K562 (cell line): ENCODE results near the gene USP20. TPM values are rescaled to one million over a fixed set of nuclear protein-coding genes. Genes with fewer than 3 reads are reported as not detected.

Experiments
- CCNT2 ChIP-seq: IDR thresholded peaks from 2 replicates; pipeline ENCODE4 v1.6.1; 2011; ENCODE audit warnings: borderline replicate concordance, low read depth, mild to moderate bottlenecking, moderate library complexity, mixed read lengths, low read length; ENCODE audit not compliant: insufficient read length; ENCODE audit errors: extremely low read depth
- CREB1 ChIP-seq, 2 experiments: sonication (generic) in 1 of 2; formaldehyde crosslinking in 1 of 2; IDR thresholded peaks; 2 replicates each; pipeline versions ENCODE4 v1.6.1 to v1.8.0; 2012 to 2022; ENCODE audit warnings: inconsistent platforms in 1 of 2, mild to moderate bottlenecking in 1 of 2, missing genetic modification reagents in 1 of 2, moderate library complexity in 1 of 2
- CXXC5 ChIP-seq: fragments of 250-450 bp; sonication (Bioruptor Pico); IDR thresholded peaks from 2 replicates; pipeline ENCODE4 v1.8.0; 2022; ENCODE audit warnings: inconsistent platforms, mild to moderate bottlenecking, moderate library complexity
- ETV5 ChIP-seq: sonication (generic); formaldehyde crosslinking; IDR thresholded peaks from 2 replicates; pipeline ENCODE4 v1.4.0; 2020; ENCODE audit warnings: low read depth, mild to moderate bottlenecking, missing genetic modification reagents
- HDAC2 ChIP-seq: fragments of 450-650 bp; IDR thresholded peaks from 2 replicates; pipeline ENCODE4 v1.6.1; 2016; ENCODE audit warnings: mild to moderate bottlenecking
- KAT8 ChIP-seq: fragments of 450-650 bp; IDR thresholded peaks from 2 replicates; pipeline ENCODE4 v1.6.1; 2016; ENCODE audit warnings: low read depth, mild to moderate bottlenecking
- PHF20 ChIP-seq: fragments of 450-650 bp; IDR thresholded peaks from 2 replicates; pipeline ENCODE4 v1.6.1; 2018; ENCODE audit not compliant: partially characterized antibody
- RNF2 ChIP-seq: sonication (generic); IDR thresholded peaks from 2 replicates; pipeline ENCODE4 v1.6.1; 2016
- SETDB1 ChIP-seq: IDR thresholded peaks from one replicate; pipeline ENCODE4 v1.6.1; 2012; ENCODE audit warnings: low read length, control low read depth, inconsistent platforms
- SRSF7 ChIP-seq: fragments of 200-400 bp; formaldehyde crosslinking; optimal IDR thresholded peaks from 2 replicates; pipeline ENCODE3; 2017; ENCODE audit warnings: mild to moderate bottlenecking, low read depth, low read length
- TEAD1 ChIP-seq, 2 experiments: fragments of 450-650 bp in 1 of 2; sonication (generic) in 1 of 2; formaldehyde crosslinking; IDR thresholded peaks; 2 replicates each; pipeline versions ENCODE4 v1.4.0 to v1.8.0; 2020 to 2022; ENCODE audit warnings: mild to moderate bottlenecking in 2 of 2, missing genetic modification reagents in 1 of 2
- TEAD4 ChIP-seq, 2 experiments: sonication (generic) in 1 of 2; formaldehyde crosslinking in 1 of 2; IDR thresholded peaks; 2 replicates each; pipeline versions ENCODE4 v1.6.1 to v1.8.0; 2012 to 2022; ENCODE audit warnings: borderline replicate concordance in 1 of 2, inconsistent platforms in 1 of 2, low read length in 1 of 2, mild to moderate bottlenecking in 1 of 2, missing genetic modification reagents in 1 of 2
- ZNF143 ChIP-seq: sonication (generic); formaldehyde crosslinking; IDR thresholded peaks from 2 replicates; pipeline ENCODE4 v1.9.0; 2022; ENCODE audit warnings: mild to moderate bottlenecking, missing genetic modification reagents
- ZNF175 ChIP-seq: fragments of 200-800 bp; sonication (Bioruptor generic); IDR thresholded peaks from 2 replicates; pipeline ENCODE4 v1.6.1; 2016; ENCODE audit warnings: low read depth, mild to moderate bottlenecking, missing genetic modification characterization, missing compliant biosample characterization
- ZNF282 ChIP-seq: sonication (generic); formaldehyde crosslinking; IDR thresholded peaks from 2 replicates; pipeline ENCODE4 v1.8.1; 2023; ENCODE audit warnings: missing genetic modification reagents
- ZNF445 ChIP-seq: fragments of 250-450 bp; sonication (Bioruptor Pico); IDR thresholded peaks from 2 replicates; pipeline ENCODE4 v1.4.0; 2020; ENCODE audit warnings: low read depth, mild to moderate bottlenecking, moderate library complexity
- ZNF507 ChIP-seq: conservative IDR thresholded peaks from 2 replicates; pipeline ENCODE4 v1.6.1; 2017; ENCODE audit warnings: missing genetic modification characterization, missing compliant biosample characterization
- ZNF668 ChIP-seq: fragments of 250-450 bp; sonication (Bioruptor Pico); IDR thresholded peaks from 2 replicates; pipeline ENCODE4 v1.8.0; 2022; ENCODE audit warnings: mild to moderate bottlenecking, inconsistent platforms
- ZSCAN32 ChIP-seq: fragments of 450-650 bp; formaldehyde crosslinking; IDR thresholded peaks from 2 replicates; pipeline ENCODE4 v1.4.0; 2020; ENCODE audit warnings: mild to moderate bottlenecking, moderate library complexity
- polyA plus RNA-seq, 8 experiments: library from polyadenylated mRNA; depleted of rRNA in 4 of 8; stranded (reverse) in 5 of 8; unstranded in 3 of 8; fragments of >200 nt; fragmentation: Nextera tagmentation in 2 of 8; fragmentation: Illumina TruSeq in 1 of 8; extraction: Ambion mirVana in 2 of 8; extraction: Trizol in 1 of 8; gene quantifications; 2 replicates each; pipeline versions ENCODE4 v1.2.1 to v1.2.3, GENCODE V29; 2011 to 2014; ENCODE audit warnings: inconsistent platforms in 1 of 8, missing spikeins in 1 of 8
- total RNA-seq, 7 experiments: library from RNA; depleted of rRNA in 6 of 7; stranded (reverse); fragments of >200 nt in 6 of 7; fragmentation: Illumina TruSeq in 2 of 7; extraction: Trizol in 2 of 7; gene quantifications; 2 replicates each; pipeline versions ENCODE4 v1.2.1 to v1.2.3, GENCODE V29; 2011 to 2021; ENCODE audit warnings: low replicate concordance in 1 of 7
- TF ChIP-seq, protein P1 (sequence below): sonication (generic); formaldehyde crosslinking; IDR thresholded peaks from 2 replicates; pipeline ENCODE4 v1.8.1; 2023; ENCODE audit warnings: mild to moderate bottlenecking, missing genetic modification reagents, moderate library complexity
- TF ChIP-seq, protein P2 (sequence below), 2 experiments: fragments of 450-650 bp in 1 of 2; sonication (generic) in 1 of 2; formaldehyde crosslinking; conservative IDR thresholded peaks; 2 replicates each; pipeline versions ENCODE4 v1.4.0 to v1.8.1; 2020 to 2022; ENCODE audit warnings: mild to moderate bottlenecking in 1 of 2, missing genetic modification reagents in 1 of 2
- TF ChIP-seq, protein P3 (sequence below): sonication (generic); formaldehyde crosslinking; IDR thresholded peaks from 2 replicates; pipeline ENCODE4 v1.8.0; 2022; ENCODE audit warnings: mild to moderate bottlenecking, missing genetic modification reagents
- TF ChIP-seq, protein P4 (sequence below), 3 experiments: fragments of 200-800 bp in 1 of 3; sonication (Bioruptor generic) in 1 of 3; sonication (generic) in 1 of 3; formaldehyde crosslinking in 1 of 3; IDR thresholded peaks; 2 replicates each; pipeline versions ENCODE4 v1.6.1 to v1.8.0; 2016 to 2022; ENCODE audit warnings: mild to moderate bottlenecking in 2 of 3, missing compliant biosample characterization in 2 of 3, missing genetic modification characterization in 2 of 3, missing genetic modification reagents in 1 of 3
- TF ChIP-seq, protein P5 (sequence below): fragments of 250-450 bp; sonication (Bioruptor Pico); IDR thresholded peaks from 2 replicates; pipeline ENCODE4 v1.8.0; 2022; ENCODE audit warnings: inconsistent platforms

The USP20 gene
- total and polyA plus RNA-seq, 9 of the 15 experiments (the other 6 are each of a cell fraction or from before 2014, with no cell fraction given) = 1.9 to 136 (median 49.1) TPM

DNA sequence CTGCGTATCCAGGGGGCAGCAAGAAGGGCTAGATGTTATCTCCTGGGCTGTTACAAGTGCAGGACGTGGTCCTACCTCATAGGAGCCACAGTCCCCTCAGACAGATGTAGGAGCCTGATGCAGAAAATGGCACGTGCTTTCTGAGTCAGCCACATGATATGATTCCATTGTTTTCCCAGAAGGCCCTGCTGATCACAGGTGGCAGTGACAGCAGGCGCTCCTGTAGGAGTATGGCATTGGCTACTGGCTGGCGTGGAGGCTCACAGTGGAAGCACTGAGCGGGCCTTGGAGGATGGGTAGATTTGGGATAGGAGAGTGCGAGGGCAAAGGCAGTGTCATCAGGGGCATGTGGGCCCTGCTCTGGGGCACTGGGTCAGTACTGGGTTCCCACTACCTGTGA lies 21.9 kb downstream of the USP20 start (continued):
- no peak for TF ChIP-seq ZNF668
- no peak for TF ChIP-seq ZNF445 (CRISPR knock-in tag)
- no peak for TF ChIP-seq SRSF7
- no peak for TF ChIP-seq ZSCAN32 (CRISPR knock-in tag)
- TF ChIP-seq KAT8 = no peak
- no peak for TF ChIP-seq HDAC2
- peak; percentile 75 for TF ChIP-seq CXXC5 (CRISPR knock-in tag)
- no peak for TF ChIP-seq ETV5
- no peak for TF ChIP-seq ZNF282 (CRISPR knock-in tag)
- no peak for TF ChIP-seq PHF20
- TF ChIP-seq, protein P1, sequence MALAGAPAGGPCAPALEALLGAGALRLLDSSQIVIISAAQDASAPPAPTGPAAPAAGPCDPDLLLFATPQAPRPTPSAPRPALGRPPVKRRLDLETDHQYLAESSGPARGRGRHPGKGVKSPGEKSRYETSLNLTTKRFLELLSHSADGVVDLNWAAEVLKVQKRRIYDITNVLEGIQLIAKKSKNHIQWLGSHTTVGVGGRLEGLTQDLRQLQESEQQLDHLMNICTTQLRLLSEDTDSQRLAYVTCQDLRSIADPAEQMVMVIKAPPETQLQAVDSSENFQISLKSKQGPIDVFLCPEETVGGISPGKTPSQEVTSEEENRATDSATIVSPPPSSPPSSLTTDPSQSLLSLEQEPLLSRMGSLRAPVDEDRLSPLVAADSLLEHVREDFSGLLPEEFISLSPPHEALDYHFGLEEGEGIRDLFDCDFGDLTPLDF = no peak
- peak; percentile 25; the same call in 1 of the 2 replicates for TF ChIP-seq TEAD4 (IDR thresholded peaks at IDR 0.05; ENCODE audit: low read length)
- TF ChIP-seq TEAD4 (CRISPR knock-in tag; IDR thresholded peaks at IDR 0.05; ENCODE audit: borderline replicate concordance) = no peak
- peak in 1 of 2 experiments; percentile 34; a peak in 1 of 4 replicates for TF ChIP-seq TEAD1 (CRISPR knock-in tag; IDR thresholded peaks at IDR 0.05)
- TF ChIP-seq, protein P2, sequence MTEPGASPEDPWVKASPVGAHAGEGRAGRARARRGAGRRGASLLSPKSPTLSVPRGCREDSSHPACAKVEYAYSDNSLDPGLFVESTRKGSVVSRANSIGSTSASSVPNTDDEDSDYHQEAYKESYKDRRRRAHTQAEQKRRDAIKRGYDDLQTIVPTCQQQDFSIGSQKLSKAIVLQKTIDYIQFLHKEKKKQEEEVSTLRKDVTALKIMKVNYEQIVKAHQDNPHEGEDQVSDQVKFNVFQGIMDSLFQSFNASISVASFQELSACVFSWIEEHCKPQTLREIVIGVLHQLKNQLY (CRISPR knock-in tag; conservative IDR thresholded peaks at IDR 0.05) = no peak
- TF ChIP-seq RNF2 = no peak
- no peak for TF ChIP-seq CREB1 (IDR thresholded peaks at IDR 0.05)
- 0 out of 2 replicates have a peak, but pooled peaks have one; percentile 10 for TF ChIP-seq CREB1 (CRISPR knock-in tag; IDR thresholded peaks at IDR 0.05)
- no peak for TF ChIP-seq ZNF143
- TF ChIP-seq, protein P3, sequence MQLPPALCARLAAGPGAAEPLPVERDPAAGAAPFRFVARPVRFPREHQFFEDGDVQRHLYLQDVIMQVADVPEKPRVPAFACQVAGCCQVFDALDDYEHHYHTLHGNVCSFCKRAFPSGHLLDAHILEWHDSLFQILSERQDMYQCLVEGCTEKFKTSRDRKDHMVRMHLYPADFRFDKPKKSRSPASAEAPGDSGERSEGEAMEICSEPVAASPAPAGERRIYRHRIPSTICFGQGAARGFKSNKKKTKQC (CRISPR knock-in tag) = peak; percentile 63; the same call in 1 of the 2 replicates
- TF ChIP-seq, protein P4, sequence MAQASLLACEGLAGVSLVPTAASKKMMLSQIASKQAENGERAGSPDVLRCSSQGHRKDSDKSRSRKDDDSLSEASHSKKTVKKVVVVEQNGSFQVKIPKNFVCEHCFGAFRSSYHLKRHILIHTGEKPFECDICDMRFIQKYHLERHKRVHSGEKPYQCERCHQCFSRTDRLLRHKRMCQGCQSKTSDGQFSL (CRISPR knock-in tag; IDR thresholded peaks at IDR 0.05) = no peak
- TF ChIP-seq, protein P4 (tag; IDR thresholded peaks at IDR 0.05) = no peak
- no peak for TF ChIP-seq ZNF507 (tag)
- no peak for TF ChIP-seq CCNT2
- TF ChIP-seq ZNF175 (CRISPR knock-in tag) = no peak
- TF ChIP-seq SETDB1 = no peak
- TF ChIP-seq, protein P5, sequence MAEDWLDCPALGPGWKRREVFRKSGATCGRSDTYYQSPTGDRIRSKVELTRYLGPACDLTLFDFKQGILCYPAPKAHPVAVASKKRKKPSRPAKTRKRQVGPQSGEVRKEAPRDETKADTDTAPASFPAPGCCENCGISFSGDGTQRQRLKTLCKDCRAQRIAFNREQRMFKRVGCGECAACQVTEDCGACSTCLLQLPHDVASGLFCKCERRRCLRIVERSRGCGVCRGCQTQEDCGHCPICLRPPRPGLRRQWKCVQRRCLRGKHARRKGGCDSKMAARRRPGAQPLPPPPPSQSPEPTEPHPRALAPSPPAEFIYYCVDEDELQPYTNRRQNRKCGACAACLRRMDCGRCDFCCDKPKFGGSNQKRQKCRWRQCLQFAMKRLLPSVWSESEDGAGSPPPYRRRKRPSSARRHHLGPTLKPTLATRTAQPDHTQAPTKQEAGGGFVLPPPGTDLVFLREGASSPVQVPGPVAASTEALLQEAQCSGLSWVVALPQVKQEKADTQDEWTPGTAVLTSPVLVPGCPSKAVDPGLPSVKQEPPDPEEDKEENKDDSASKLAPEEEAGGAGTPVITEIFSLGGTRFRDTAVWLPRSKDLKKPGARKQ (CRISPR knock-in tag) = no peak
